ENCODE data around the gene PRRT2. TPM values are rescaled to one million over a fixed set of nuclear protein-coding genes. Genes with fewer than 3 reads are reported as not detected.

The PRRT2 gene
- total and polyA plus RNA-seq, 2 experiments from 2014 or later: 7.0 to 11.1 TPM

GRCh38 chr16:29836623-29837022 is 24.6 kb downstream of the PRRT2 start:
- no peak overlapping the region for H3K27ac ChIP-seq
- no peaks in the 10 kb centered on the region for H3K9me2 ChIP-seq (replicated peaks; ENCODE audit: insufficient read depth)
- no peaks in the 10 kb centered on the region for H4K20me1 ChIP-seq (ENCODE audit: insufficient read depth, poor library complexity, severe bottlenecking)
- H3K9me3 ChIP-seq (ENCODE audit: low read depth): no peaks in the 10 kb centered on the region
- H3K4me3 ChIP-seq: no peak overlapping the region
- H3K79me2 ChIP-seq: no peaks in the 10 kb centered on the region
- H3K27me3 ChIP-seq: no peaks in the 10 kb centered on the region
- H3K36me3 ChIP-seq (replicated peaks; ENCODE audit: insufficient read depth, low read depth): no peaks in the 10 kb centered on the region
- TF ChIP-seq EZH2phosphoT487 (IDR thresholded peaks at IDR 0.05; ENCODE audit: low read depth, severe bottlenecking, unreplicated experiment): no peak
- TF ChIP-seq CTCF (IDR thresholded peaks at IDR 0.05; ENCODE audit: poor library complexity): no peak
- no peak for TF ChIP-seq EZH2 (IDR thresholded peaks at IDR 0.05; ENCODE audit: borderline replicate concordance)
- DNase-seq (ENCODE audit: low spot score): no peak
- H3K4me1 ChIP-seq (ENCODE audit: insufficient read depth): no peaks in the 10 kb centered on the region
- no peak overlapping the region for H2AFZ ChIP-seq
- 92% methylated on average over 15 of the region's 15 CpGs for WGBS (ENCODE audit: low lambda C conversion rate, missing lambda C conversion rate)
- no peak overlapping the region for H3K4me2 ChIP-seq

GRCh38 chr16:29837841-29838240 is 25.8 kb downstream of the PRRT2 start:
- Histone ChIP-seq H3K4me1 (ENCODE audit: insufficient read depth) (no peaks in the 10 kb centered on the region), H4K20me1 (ENCODE audit: insufficient read depth, poor library complexity, severe bottlenecking) (no peaks in the 10 kb centered on the region), H3K9me2 (replicated peaks; ENCODE audit: insufficient read depth) (no peaks in the 10 kb centered on the region), H3K36me3 (replicated peaks; ENCODE audit: insufficient read depth, low read depth) (no peaks in the 10 kb centered on the region), H3K79me2 (no peaks in the 10 kb centered on the region), H3K4me3 (no peak overlapping the region), H2AFZ (no peak overlapping the region), H3K27me3 (no peaks in the 10 kb centered on the region), H3K4me2 (no peak overlapping the region), H3K9me3 (ENCODE audit: low read depth) (no peaks in the 10 kb centered on the region), H3K27ac (no peak overlapping the region)
- 75% methylated on average over 5 of the region's 5 CpGs for WGBS (ENCODE audit: low lambda C conversion rate, missing lambda C conversion rate)
- peak; percentile 46 for DNase-seq (ENCODE audit: low spot score)
- TF ChIP-seq CTCF (IDR thresholded peaks at IDR 0.05; ENCODE audit: poor library complexity) (no peak), EZH2phosphoT487 (IDR thresholded peaks at IDR 0.05; ENCODE audit: low read depth, severe bottlenecking, unreplicated experiment) (no peak), EZH2 (IDR thresholded peaks at IDR 0.05; ENCODE audit: borderline replicate concordance) (no peak)

- H3K4me2 ChIP-seq: no peak overlapping the region
- H2AFZ ChIP-seq: no peak overlapping the region
- H3K9me3 ChIP-seq (ENCODE audit: low read depth): no peaks in the 10 kb centered on the region
- no peaks in the 10 kb centered on the region for H3K4me1 ChIP-seq (ENCODE audit: insufficient read depth)
- H3K79me2 ChIP-seq: no peaks in the 10 kb centered on the region
- WGBS (ENCODE audit: low lambda C conversion rate, missing lambda C conversion rate): 71% methylated on average over 6 of the region's 6 CpGs
- no peaks in the 10 kb centered on the region for H3K27me3 ChIP-seq
- no peaks in the 10 kb centered on the region for H3K36me3 ChIP-seq (replicated peaks; ENCODE audit: insufficient read depth, low read depth)
- H4K20me1 ChIP-seq (ENCODE audit: insufficient read depth, poor library complexity, severe bottlenecking): no peaks in the 10 kb centered on the region
- DNase-seq (ENCODE audit: low spot score): no peak
- no peak overlapping the region for H3K4me3 ChIP-seq
- H3K9me2 ChIP-seq (replicated peaks; ENCODE audit: insufficient read depth): no peaks in the 10 kb centered on the region
- no peak for TF ChIP-seq EZH2phosphoT487 (IDR thresholded peaks at IDR 0.05; ENCODE audit: low read depth, severe bottlenecking, unreplicated experiment)
- TF ChIP-seq CTCF (IDR thresholded peaks at IDR 0.05; ENCODE audit: poor library complexity): no peak
- no peak for TF ChIP-seq EZH2 (IDR thresholded peaks at IDR 0.05; ENCODE audit: borderline replicate concordance)
- H3K27ac ChIP-seq: no peak overlapping the region
Observed at GRCh38 chr16:29839822-29840221, 27.8 kb downstream of the PRRT2 start.

- Histone ChIP-seq H3K4me3 (no peak overlapping the region), H3K9me3 (ENCODE audit: low read depth) (no peaks in the 10 kb centered on the region), H2AFZ (no peak overlapping the region), H3K27ac (no peak overlapping the region), H3K4me2 (no peak overlapping the region), H3K9me2 (replicated peaks; ENCODE audit: insufficient read depth) (no peaks in the 10 kb centered on the region), H3K27me3 (no peaks in the 10 kb centered on the region), H3K36me3 (replicated peaks; ENCODE audit: insufficient read depth, low read depth) (no peaks in the 10 kb centered on the region), H3K4me1 (ENCODE audit: insufficient read depth) (no peaks in the 10 kb centered on the region), H4K20me1 (ENCODE audit: insufficient read depth, poor library complexity, severe bottlenecking) (no peaks in the 10 kb centered on the region), H3K79me2 (no peaks in the 10 kb centered on the region)
- 86% methylated on average over 10 of the region's 10 CpGs for WGBS (ENCODE audit: low lambda C conversion rate, missing lambda C conversion rate)
- TF ChIP-seq EZH2phosphoT487 (IDR thresholded peaks at IDR 0.05; ENCODE audit: low read depth, severe bottlenecking, unreplicated experiment) (no peak), EZH2 (IDR thresholded peaks at IDR 0.05; ENCODE audit: borderline replicate concordance) (no peak), CTCF (IDR thresholded peaks at IDR 0.05; ENCODE audit: poor library complexity) (no peak)
- no peak for DNase-seq (ENCODE audit: low spot score)
Observed at GRCh38 chr16:29840240-29840639, 28.2 kb downstream of the PRRT2 start.
